NK-92 (cell line): ENCODE data around the gene SUB1.
A peak's percentile ranks its signal among the peaks of the same experiment; 100 is the strongest.
"Not testable (repeated sequence)": the region's sequence is repeated elsewhere in the genome, so short reads cannot be mapped to it uniquely, and the experiment has no call there.

ENCODE experiments used
- DNase-seq: peaks from one replicate; lab custom pipeline; 2025; ENCODE audit not compliant: unreplicated experiment; lab: John Stamatoyannopoulos, UW

SUB1 gene

GRCh38 chr5:32598997-32599549, 13.7 kb downstream of the SUB1 start:
- DNase-seq: no peak

DNA sequence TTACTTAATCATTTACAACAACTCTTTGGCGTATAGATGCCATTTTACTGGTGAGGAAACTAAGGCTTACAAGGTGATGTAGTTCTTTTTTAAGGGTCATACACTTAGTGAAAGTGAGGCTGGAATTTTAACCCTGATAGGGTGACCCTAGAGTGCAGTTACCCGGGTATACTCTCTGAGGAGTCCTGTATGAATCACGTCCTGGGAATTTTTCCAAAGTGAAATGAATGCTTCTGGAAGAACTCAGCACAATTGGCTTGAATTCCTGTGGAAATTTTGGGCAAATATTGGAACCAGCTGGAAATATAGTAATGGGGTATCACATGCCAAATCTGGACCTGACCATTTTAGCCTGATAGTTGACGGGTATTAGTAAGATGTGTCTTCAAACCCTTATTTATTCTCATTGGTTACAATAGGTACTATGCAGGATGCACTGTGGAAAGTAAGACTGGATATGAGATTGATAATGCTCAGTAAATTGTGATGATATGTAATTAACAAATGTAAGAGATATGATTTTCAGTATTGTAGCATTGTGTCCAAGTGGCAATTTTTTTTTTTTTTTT, 14.8 kb downstream of the SUB1 start:
- no peak for DNase-seq

DNA sequence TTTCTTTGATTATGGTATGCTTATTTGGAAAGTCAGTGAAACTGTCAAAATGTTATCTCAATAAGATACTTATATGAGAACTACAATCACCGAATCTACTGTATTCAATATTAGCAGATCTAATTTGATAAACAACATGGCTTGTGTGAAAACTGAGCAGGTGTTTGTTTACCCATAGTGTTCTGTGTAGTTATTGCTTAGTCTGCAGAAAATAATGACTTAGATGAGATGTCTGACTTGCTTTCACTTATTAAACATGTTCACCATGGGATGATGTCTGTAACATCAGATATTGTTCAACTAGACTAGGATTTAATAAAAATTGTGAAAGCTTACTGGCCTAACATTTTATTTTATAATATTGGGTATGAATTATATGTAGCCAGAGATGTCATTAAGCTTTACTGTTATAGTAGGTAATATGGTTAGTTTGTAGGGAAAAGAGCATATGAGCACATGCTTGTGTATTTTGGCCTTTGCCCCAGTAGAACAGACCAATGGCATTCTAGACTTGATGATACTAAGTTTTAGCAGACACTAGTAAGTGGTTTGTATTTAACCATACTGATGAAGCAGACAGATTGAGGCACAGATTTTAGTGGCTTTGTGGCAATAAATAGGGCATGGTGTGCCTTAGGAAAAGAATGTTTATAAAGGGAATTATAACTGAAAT, 16.4 kb downstream of the SUB1 start:
- no peak for DNase-seq

DNA sequence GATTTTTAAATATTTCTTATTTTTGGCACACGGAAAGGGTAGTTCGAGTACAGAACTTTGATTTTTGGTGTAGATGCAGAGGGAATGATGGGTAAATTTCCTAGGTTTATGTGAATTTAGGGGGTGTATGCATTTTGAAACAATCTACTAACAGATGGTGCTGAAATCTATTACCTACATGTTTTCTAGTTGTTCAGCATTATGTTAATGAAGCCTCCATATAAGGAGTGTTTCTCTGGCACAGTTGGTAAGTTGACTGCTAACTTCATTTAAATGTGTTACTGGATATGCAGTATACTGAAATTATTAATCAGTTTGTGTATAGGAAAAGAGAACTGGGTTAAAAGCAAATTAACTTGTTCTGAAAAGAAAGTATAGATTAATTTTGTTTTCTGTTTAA, 17.5 kb downstream of the SUB1 start:
- no peak for DNase-seq

- DNase-seq: no peak
Measured at GRCh38 chr5:32604800-32605765, 19.7 kb downstream of the SUB1 start.

- no peak for DNase-seq
Measured at GRCh38 chr5:32605766-32606152, 20.4 kb downstream of the SUB1 start.

GRCh38 chr5:32612134-32612888, 27.0 kb downstream of the SUB1 start:
- no peak for DNase-seq

GRCh38 chr5:32613050-32613672, 27.8 kb downstream of the SUB1 start:
- DNase-seq: peak; percentile 9

DNA sequence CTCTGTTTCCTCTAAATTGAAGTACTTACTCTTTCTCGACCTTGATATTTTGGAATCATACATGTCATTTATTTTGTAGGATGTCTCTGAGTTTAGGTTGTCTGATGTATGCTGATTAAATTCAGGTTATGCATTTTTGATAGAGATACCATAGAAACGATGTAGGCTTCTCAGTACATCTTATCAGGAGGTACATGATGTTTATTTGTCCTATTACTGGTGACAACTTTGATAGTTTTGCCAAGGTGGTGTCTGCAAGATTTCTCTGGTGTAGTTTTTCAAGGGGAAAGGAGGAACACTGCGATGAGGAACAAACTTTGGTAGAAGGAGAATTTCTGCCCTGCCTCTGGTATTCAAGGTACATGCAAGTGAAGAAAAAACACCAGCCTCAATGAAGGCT, 29.9 kb downstream of the SUB1 start:
- no peak for DNase-seq

GRCh38 chr5:32618962-32619361, 33.6 kb downstream of the SUB1 start:
- no peak for DNase-seq

DNA sequence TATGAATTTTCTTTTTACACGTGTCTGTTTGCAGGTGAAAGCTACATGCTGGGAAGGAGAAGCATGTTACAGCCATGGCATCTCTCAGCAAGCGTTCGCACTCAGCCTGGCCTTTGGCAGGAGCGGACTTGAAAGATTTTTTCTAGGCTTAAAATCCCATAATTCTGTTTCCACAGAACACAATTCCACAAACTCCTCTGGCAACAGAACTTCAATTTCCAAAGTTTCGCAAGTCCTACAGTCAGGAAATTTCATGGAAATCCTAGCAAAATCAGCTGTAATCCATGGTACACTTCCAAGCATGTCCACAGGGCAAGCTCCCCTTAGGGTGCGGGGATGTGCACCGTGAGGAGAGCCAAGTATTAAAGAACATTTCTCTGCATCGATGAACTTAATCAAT, 35.9 kb downstream of the SUB1 start:
- DNase-seq: no peak

- DNase-seq: no peak
Measured at GRCh38 chr5:32625106-32625505, 39.7 kb downstream of the SUB1 start.

GRCh38 chr5:32625547-32625946, 40.2 kb downstream of the SUB1 start:
- DNase-seq: no peak

DNA sequence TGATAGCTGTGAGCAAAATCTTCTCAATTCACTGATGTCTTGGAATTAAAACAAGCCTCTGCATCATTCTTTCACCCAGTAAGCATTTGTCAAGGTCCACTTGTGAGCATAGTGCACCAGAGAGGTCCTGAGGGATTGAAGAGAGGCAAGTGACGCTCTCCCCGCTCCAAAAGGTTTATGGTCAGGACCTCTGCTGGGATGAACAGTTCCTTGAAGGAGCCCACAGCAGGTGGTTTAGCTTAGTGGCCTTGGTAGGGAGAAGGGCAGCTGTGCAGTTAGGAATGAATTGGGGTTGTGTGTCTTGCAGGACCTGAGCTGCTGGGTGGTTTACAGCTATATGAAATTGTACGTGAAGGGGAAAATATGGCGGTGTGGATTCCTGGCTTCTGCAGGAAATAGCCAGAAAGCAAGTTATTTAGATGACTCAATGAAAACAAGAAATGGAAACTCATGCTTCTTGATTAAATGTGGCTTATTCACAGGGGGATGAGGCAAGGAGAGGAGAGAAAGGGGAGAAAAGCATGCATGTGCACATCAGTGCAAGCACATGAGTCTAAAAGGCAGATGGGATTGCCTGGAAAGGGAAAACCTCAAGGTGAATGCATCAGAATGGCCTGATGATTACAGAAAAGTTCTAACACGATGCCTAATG, 42.0 kb downstream of the SUB1 start:
- DNase-seq: no peak

- no peak for DNase-seq
Measured at GRCh38 chr5:32628049-32628844, 42.9 kb downstream of the SUB1 start.

- no peak for DNase-seq
Measured at GRCh38 chr5:32630867-32631491, 45.6 kb downstream of the SUB1 start.

GRCh38 chr5:32633017-32633416, 47.7 kb downstream of the SUB1 start:
- not testable (repeated sequence) for DNase-seq

DNA sequence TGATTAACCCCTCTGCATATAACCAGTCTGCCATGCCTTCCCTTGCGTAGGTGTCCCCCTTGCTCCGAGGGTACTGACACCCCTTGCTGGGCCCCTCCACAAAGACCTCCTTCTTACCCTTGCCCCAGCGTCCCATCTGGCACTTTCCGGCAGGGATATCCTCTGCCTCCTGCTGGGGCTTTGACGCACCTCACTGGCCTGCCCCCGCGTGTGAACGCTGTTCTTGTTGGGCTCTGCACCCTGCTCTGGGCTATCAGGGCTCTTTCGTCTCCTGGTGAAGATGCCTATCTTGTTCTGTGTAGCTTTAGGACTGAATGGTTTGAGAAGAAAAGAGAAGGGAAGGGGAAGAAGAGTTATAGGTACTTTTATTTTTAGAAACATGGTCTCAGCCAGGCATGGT, 53.0 kb downstream of the SUB1 start:
- DNase-seq: no peak

DNA sequence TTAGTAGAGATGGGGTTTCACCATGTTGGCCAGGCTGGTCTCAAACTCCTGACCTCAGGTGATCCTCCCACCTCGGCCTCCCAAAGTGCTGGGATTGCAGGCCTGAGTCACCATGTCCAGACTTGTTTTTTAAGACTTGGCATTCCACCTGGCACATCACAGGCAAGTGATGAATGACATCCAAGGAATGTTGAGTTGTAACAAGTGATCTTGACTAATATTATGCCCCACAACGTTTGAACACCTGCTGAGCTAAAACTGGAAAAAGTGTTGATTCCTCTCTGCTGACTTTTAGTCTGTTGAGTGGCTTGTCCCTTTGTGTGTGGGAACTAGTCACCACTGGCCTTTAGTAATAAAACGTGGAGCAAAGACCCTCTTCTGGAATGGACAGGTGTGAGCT, 54.6 kb downstream of the SUB1 start:
- DNase-seq: no peak
